Retinal pigment epithelial cell (primary cell): ENCODE data around the gene CLTB.

Source experiments
- DNase-seq: peaks from one replicate; pipeline ENCODE4 v3.0.0-alpha.2; 2010; ENCODE audit warnings: low read depth
- H3K4me3 ChIP-seq: 2 replicates; pipeline ENCODE4 v1.5.1; 2011; ENCODE audit warnings: mild to moderate bottlenecking, low read length, control low read depth, moderate library complexity
- TF ChIP-seq, protein P1 (sequence below): conservative IDR thresholded peaks from 2 replicates; pipeline ENCODE4 v1.5.1; 2011; ENCODE audit warnings: low read depth, low read length, control low read depth, inconsistent platforms

The CLTB gene

GRCh38 chr5:176387384-176387925 lies 28.9 kb downstream of the CLTB start:
- DNase-seq, result no peak
- TF ChIP-seq, protein P1, sequence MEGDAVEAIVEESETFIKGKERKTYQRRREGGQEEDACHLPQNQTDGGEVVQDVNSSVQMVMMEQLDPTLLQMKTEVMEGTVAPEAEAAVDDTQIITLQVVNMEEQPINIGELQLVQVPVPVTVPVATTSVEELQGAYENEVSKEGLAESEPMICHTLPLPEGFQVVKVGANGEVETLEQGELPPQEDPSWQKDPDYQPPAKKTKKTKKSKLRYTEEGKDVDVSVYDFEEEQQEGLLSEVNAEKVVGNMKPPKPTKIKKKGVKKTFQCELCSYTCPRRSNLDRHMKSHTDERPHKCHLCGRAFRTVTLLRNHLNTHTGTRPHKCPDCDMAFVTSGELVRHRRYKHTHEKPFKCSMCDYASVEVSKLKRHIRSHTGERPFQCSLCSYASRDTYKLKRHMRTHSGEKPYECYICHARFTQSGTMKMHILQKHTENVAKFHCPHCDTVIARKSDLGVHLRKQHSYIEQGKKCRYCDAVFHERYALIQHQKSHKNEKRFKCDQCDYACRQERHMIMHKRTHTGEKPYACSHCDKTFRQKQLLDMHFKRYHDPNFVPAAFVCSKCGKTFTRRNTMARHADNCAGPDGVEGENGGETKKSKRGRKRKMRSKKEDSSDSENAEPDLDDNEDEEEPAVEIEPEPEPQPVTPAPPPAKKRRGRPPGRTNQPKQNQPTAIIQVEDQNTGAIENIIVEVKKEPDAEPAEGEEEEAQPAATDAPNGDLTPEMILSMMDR, result no peak
- peak overlapping the region; percentile 94 for H3K4me3 ChIP-seq

DNA sequence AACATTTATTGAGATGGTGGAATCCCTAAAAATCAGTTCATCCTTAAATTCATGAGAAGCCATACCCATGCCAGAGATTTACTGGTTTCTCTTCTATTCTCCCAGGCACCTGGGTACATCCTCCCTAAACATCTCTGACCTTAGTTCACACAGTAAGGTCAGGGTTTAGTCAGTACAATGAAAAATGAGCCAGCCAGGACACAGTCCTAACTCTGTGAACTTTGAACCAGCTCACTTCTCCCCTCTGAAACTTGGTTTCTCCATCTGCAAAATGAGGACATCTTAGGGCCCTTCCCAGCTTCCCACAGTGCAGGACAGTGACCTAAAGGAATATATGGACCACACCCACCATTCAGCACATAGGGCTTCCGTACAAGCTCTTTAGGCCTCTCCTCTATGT lies 29.8 kb downstream of the CLTB start:
- TF ChIP-seq, protein P1, result no peak
- DNase-seq, result no peak
- H3K4me3 ChIP-seq, result no peak overlapping the region

GRCh38 chr5:176384991-176385390 lies 31.3 kb downstream of the CLTB start:
- TF ChIP-seq, protein P1, result no peak
- no peak overlapping the region for H3K4me3 ChIP-seq
- DNase-seq, result no peak

- H3K4me3 ChIP-seq, result no peak overlapping the region
- DNase-seq, result no peak
- TF ChIP-seq, protein P1, result no peak
Observed at GRCh38 chr5:176384366-176384930, 31.9 kb downstream of the CLTB start.

DNA sequence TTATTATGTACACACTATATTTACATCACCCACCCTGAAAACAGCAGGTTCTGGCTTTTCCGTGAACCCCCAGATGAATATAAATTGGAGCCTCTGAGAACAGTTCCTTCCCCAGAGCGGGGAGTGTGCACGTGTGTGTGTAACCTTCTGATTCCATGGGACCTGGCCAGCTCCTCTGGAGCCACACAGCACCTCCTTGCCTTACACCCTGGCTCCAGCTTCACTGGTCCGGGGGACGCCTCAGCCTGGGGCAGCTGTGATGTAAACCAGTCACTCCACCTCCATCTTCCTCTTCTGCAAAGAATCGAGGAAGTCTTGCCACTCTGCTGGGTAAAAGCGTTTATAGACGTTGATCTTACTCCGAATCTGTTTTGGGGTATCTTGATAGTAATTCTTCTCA lies 32.4 kb downstream of the CLTB start:
- no peak overlapping the region for H3K4me3 ChIP-seq
- DNase-seq, result no peak
- TF ChIP-seq, protein P1, result no peak

DNA sequence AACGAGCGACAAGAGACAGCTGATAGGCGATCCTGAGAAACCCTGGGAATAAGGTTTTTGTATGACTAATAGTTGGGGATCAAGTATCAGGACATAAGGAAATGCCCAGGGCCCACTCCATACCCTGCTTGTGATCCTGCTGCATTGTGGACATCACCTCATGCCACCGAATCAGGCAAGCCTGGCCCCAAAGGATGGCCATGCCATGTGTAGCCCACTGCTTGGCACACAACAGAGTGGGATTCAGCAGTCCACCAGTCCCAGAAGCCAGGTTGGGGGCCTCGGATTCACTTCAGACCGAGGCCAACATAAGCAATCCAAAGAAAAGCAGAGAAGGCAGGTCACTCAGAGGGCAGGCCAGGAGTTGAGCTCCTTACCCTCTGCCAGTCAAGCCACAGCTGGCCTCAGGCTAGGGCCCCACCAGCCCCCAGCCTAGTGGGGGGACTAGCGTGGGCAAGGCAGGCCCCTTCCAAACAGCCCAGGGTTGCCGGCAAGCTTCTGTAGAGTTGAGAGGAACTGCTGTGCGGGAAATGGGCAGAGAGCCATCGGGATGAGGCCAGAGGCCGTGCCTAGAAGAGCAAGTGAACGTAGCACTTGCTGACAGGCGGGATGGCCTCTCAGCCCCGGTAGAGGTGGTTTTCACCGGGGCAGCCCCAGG lies 33.0 kb downstream of the CLTB start:
- TF ChIP-seq, protein P1, result no peak
- DNase-seq, result no peak
- H3K4me3 ChIP-seq, result no peak overlapping the region

DNA sequence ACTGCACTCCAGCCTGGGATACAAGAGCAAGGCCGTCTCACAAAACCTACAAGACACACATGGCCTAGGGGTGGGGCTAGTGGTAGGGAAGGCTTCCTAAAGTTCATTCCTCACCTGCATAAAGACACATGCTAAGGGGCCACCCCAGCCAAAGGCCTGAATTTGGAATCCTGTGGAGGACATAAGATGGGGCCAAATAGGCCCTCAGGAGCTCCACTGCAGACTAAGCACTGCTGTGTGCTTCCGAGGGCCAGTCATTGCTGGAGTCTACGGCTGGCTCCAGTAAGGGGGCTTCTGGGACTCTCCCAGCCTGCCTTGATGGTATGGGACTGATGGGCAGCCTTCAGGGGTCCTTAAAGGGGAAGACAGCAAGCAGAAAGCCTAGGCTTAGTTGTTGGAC lies 33.6 kb downstream of the CLTB start:
- no peak overlapping the region for H3K4me3 ChIP-seq
- no peak for DNase-seq

More for the DNA sequence above, 33.6 kb downstream of the CLTB start:
- TF ChIP-seq, protein P1, result no peak
